ACC112 (cell line): Measurements from ENCODE around the gene EXOSC10.
"Not testable (repeated sequence)": the region's sequence is repeated elsewhere in the genome, so short reads cannot be mapped to it uniquely, and the experiment has no call there.

Experiments
- H2AFZ ChIP-seq: fragments of 200-600 bp; sonication (generic); one replicate; pipeline ENCODE4 v1.6.0; 2017; ENCODE audit warnings: antibody characterized with exemption, low read length; ENCODE audit not compliant: unreplicated experiment
- H3K27ac ChIP-seq: fragments of 200-600 bp; sonication (generic); 2 replicates; pipeline ENCODE4 v1.5.1; 2014; ENCODE audit warnings: low read depth, mild to moderate bottlenecking, antibody characterized with exemption, low read length, moderate library complexity
- H3K27me3 ChIP-seq: fragments of 200-600 bp; sonication (generic); 2 replicates; pipeline ENCODE4 v1.6.1; 2014; ENCODE audit warnings: mild to moderate bottlenecking, antibody characterized with exemption, low read length, moderate library complexity, mixed read lengths; ENCODE audit not compliant: insufficient read depth
- H3K36me3 ChIP-seq: fragments of 200-600 bp; sonication (generic); 2 replicates; pipeline ENCODE4 v1.6.1; 2016; ENCODE audit warnings: mild to moderate bottlenecking, antibody characterized with exemption, low read length, moderate library complexity, mixed read lengths; ENCODE audit not compliant: insufficient read depth
- H3K4me1 ChIP-seq: fragments of 200-600 bp; sonication (generic); one replicate; pipeline ENCODE4 v1.6.1; 2016; ENCODE audit warnings: low read length, mixed read lengths; ENCODE audit not compliant: insufficient read depth, unreplicated experiment, control insufficient read depth
- H3K4me3 ChIP-seq: fragments of 200-600 bp; sonication (generic); 2 replicates; pipeline ENCODE4 v1.5.1; 2014; ENCODE audit warnings: mild to moderate bottlenecking, low read depth, low read length
- H3K79me2 ChIP-seq: fragments of 200-600 bp; sonication (generic); one replicate; pipeline ENCODE4 v1.6.0; 2016; ENCODE audit warnings: low read length; ENCODE audit not compliant: control insufficient read depth, unreplicated experiment, insufficient read depth

Gene EXOSC10

GRCh38 chr1:11027316-11027715, 72.4 kb downstream of the EXOSC10 start:
- H3K79me2 ChIP-seq, result no peaks in the 10 kb centered on the region
- H3K36me3 ChIP-seq, result peaks cover 21% of the 10 kb centered on the region

GRCh38 chr1:11026903-11027302, 72.8 kb downstream of the EXOSC10 start:
- H3K36me3 ChIP-seq, result peaks cover 25% of the 10 kb centered on the region
- no peak overlapping the region for H2AFZ ChIP-seq
- H3K4me3 ChIP-seq, result no peak overlapping the region
- no peaks in the 10 kb centered on the region for H3K79me2 ChIP-seq
- H3K4me1 ChIP-seq, result no peaks in the 10 kb centered on the region
- no peaks in the 10 kb centered on the region for H3K27me3 ChIP-seq
- no peak overlapping the region for H3K27ac ChIP-seq

More at GRCh38 chr1:11027316-11027715, 72.4 kb downstream of the EXOSC10 start:
- Histone ChIP-seq H3K27me3 (no peaks in the 10 kb centered on the region), H3K4me3 (no peak overlapping the region), H2AFZ (no peak overlapping the region), H3K4me1 (no peaks in the 10 kb centered on the region), H3K27ac (no peak overlapping the region)

DNA sequence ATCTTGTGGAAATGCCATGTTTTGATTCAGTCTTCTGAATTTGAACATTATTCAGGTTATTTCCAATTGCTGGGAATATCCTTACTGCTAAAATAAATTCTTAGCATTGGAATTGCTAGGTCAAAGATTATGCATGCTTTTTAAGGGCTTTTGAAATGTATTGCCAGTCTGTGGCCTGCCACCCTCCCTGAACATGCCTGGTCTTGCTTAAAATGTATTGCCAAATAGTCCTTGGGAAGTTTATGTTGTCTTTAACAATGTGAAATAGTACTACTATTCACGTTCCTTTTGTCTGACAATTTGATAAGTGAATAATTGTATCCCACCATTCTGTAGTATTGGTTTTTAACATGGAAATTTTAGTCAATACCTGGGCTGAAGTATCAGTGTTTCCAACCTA, 73.6 kb downstream of the EXOSC10 start:
- Histone ChIP-seq H2AFZ (no peak overlapping the region), H3K4me3 (no peak overlapping the region), H3K36me3 (peaks cover 31% of the 10 kb centered on the region), H3K27me3 (no peaks in the 10 kb centered on the region), H3K4me1 (no peaks in the 10 kb centered on the region), H3K79me2 (peaks cover 3% of the 10 kb centered on the region), H3K27ac (no peak overlapping the region)

GRCh38 chr1:11025618-11026017, 74.1 kb downstream of the EXOSC10 start:
- no peak overlapping the region for H3K27ac ChIP-seq
- H3K27me3 ChIP-seq, result no peaks in the 10 kb centered on the region
- H2AFZ ChIP-seq, result no peak overlapping the region
- no peaks in the 10 kb centered on the region for H3K4me1 ChIP-seq
- H3K4me3 ChIP-seq, result no peak overlapping the region
- peaks cover 31% of the 10 kb centered on the region for H3K36me3 ChIP-seq
- H3K79me2 ChIP-seq, result peaks cover 3% of the 10 kb centered on the region

- peaks cover 8% of the 10 kb centered on the region for H3K79me2 ChIP-seq
- peaks cover 36% of the 10 kb centered on the region for H3K36me3 ChIP-seq
- H3K27ac ChIP-seq, result no peak overlapping the region
These were observed 74.8 kb downstream of the EXOSC10 start for GRCh38 chr1:11024874-11025203.

DNA sequence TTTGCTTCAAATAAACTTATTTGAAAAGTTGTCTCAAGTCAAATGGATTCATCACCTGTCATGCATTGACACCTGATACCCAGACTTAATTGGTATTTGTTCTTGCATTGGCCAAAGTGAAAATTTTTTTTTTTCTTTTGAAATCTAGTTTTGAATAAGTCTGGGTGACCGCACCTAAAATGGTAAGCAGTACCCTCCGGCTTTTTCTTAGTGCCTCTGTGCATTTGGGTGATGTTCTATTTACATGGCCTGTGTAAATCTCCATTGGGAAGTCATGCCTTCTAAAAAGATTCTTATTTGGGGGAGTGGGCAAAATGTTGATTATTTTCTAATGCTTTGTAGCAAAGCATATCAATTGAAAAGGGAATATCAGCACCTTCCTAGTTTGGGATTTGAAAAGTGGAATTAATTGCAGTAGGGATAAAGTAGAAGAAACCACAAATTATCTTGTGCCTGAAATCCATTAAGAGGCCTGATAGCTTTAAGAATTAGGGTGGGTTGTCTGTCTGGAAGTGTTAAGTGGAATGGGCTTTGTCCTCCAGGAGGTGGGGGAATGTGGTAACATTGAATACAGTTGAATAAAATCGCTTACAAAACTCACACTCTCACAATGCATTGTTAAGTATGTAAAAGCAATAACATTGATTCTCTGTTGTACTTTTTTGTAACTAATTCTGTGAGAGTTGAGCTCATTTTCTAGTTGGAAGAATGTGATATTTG, 75.4 kb downstream of the EXOSC10 start:
- Histone ChIP-seq H3K4me1 (no peaks in the 10 kb centered on the region), H2AFZ (no peak overlapping the region), H3K4me3 (no peak overlapping the region), H3K36me3 (peaks cover 36% of the 10 kb centered on the region), H3K79me2 (peaks cover 9% of the 10 kb centered on the region), H3K27me3 (no peaks in the 10 kb centered on the region), H3K27ac (no peak overlapping the region)

More at GRCh38 chr1:11024874-11025203, 74.8 kb downstream of the EXOSC10 start:
- Histone ChIP-seq H3K4me1 (no peaks in the 10 kb centered on the region), H2AFZ (no peak overlapping the region), H3K27me3 (no peaks in the 10 kb centered on the region), H3K4me3 (no peak overlapping the region)

GRCh38 chr1:11023201-11023600, 76.5 kb downstream of the EXOSC10 start:
- no peak overlapping the region for H3K27ac ChIP-seq
- H2AFZ ChIP-seq, result no peak overlapping the region
- peaks cover 17% of the 10 kb centered on the region for H3K79me2 ChIP-seq
- no peak overlapping the region for H3K4me3 ChIP-seq
- no peaks in the 10 kb centered on the region for H3K4me1 ChIP-seq
- H3K36me3 ChIP-seq, result peaks cover 41% of the 10 kb centered on the region
- H3K27me3 ChIP-seq, result no peaks in the 10 kb centered on the region

DNA sequence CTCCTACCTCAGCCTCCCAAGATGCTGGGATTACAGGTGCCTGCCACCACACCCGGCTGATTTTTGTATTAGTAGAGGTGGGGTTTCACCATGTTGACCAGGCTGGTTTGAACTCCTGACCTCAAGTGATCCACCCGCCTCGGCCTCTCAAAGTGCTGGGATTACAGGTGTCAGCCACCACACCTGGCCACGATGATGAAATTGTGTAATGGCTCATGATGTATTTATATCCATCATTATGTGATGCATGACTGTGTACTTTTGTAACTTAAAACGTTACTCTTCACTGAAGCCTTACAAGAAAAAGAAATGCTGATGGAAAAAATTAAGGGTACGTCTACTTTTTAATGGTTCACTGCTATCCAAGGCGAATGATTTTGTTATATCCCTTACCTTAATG, 79.7 kb downstream of the EXOSC10 start:
- Histone ChIP-seq H3K79me2 (peaks cover 33% of the 10 kb centered on the region), H3K27me3 (no peaks in the 10 kb centered on the region), H3K27ac (no peak overlapping the region), H3K4me1 (no peaks in the 10 kb centered on the region), H2AFZ (no peak overlapping the region), H3K4me3 (no peak overlapping the region), H3K36me3 (peaks cover 44% of the 10 kb centered on the region)

GRCh38 chr1:11019358-11019757, 80.3 kb downstream of the EXOSC10 start:
- H3K27ac ChIP-seq, H3K4me3 ChIP-seq, H3K27me3 ChIP-seq, H2AFZ ChIP-seq, H3K4me1 ChIP-seq: not testable (repeated sequence)
- H3K79me2 ChIP-seq, result peaks cover 40% of the 10 kb centered on the region
- H3K36me3 ChIP-seq, result peaks cover 44% of the 10 kb centered on the region
